KOPT-K1 (cell line): ENCODE results near the gene MS4A2.
"Not testable (repeated sequence)": the region's sequence is repeated elsewhere in the genome, so short reads cannot be mapped to it uniquely, and the experiment has no call there.

Experiments used
- H3K27ac ChIP-seq: fragments of 200-600 bp; sonication (generic); 2 replicates; pipeline ENCODE4 v1.5.1; 2016; ENCODE audit warnings: antibody characterized with exemption, mild to moderate bottlenecking, low read depth, low read length; ENCODE audit not compliant: poor library complexity, severe bottlenecking
- H3K36me3 ChIP-seq: fragments of 200-600 bp; sonication (generic); 2 replicates; pipeline ENCODE4 v1.5.1; 2017; ENCODE audit warnings: antibody characterized with exemption, mild to moderate bottlenecking, low read length, moderate library complexity; ENCODE audit not compliant: insufficient read depth
- H3K9me3 ChIP-seq: fragments of 200-600 bp; sonication (generic); 2 replicates; pipeline ENCODE4 v1.5.1; 2017; ENCODE audit warnings: antibody characterized with exemption, low read length, mild to moderate bottlenecking; ENCODE audit not compliant: insufficient read depth, poor library complexity, severe bottlenecking

Gene MS4A2

GRCh38 chr11:60122414-60123036, 34.1 kb downstream of the MS4A2 start:
- Histone ChIP-seq H3K36me3 (no peaks in the 10 kb centered on the region), H3K9me3 (no peaks in the 10 kb centered on the region), H3K27ac (no peak overlapping the region)

GRCh38 chr11:60124802-60125432, 36.5 kb downstream of the MS4A2 start:
- no peak overlapping the region for H3K27ac ChIP-seq

DNA sequence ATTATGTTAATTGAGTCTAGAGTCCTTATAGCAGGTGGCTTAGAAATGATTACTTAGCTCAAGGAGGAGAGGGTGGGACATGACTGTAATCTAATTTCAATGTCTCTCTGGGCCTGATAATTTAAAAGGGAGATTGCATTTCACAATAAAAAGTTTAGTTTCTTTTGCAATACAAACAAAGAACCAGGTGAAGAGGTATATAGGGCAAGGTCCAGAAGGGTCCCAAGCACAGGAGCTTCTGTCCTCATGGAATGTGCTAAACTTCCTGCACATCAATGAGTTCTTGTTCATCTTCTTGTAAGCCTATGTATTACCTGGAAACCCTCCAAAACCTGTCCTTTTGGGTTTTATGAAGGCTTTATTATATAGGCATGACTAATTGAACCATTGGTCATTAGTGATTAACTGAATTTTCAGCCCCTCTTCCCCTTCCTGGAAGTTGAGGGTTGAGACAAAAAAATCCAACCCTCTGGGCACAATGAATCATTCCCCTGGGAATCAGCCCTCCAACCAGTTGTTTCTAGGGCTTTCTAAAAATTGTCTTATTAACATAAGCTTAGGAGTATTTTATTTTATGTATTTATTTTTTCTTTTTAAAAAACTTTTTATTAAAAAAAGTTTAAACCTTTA, 37.6 kb downstream of the MS4A2 start:
- Histone ChIP-seq H3K9me3 (no peaks in the 10 kb centered on the region), H3K27ac (no peak overlapping the region), H3K36me3 (no peaks in the 10 kb centered on the region)

More at GRCh38 chr11:60124802-60125432, 36.5 kb downstream of the MS4A2 start:
- Histone ChIP-seq H3K36me3 (no peaks in the 10 kb centered on the region), H3K9me3 (no peaks in the 10 kb centered on the region)

DNA sequence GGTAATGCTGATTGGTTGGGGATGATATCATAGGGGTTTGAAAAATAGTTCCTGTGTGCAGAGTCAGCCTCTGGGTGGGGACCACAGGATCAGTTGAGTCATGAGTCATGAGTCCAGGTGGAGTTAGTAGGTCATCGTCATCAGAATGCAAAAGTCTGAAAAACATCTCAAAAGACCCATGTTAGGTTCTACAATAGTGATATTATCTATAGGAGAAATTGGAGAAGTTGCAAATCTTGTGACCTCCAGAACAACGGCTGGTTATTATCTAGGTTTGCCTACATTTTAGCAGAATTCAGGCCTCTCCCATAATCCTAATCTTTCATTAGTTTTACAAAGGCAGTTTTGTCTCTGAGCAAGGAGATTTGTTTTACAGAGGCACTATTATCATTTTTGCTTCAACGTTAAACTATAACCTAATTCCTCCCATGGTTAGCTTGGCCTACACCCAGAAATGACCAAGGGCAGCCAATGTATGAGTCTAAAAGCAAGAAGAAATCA, 38.9 kb downstream of the MS4A2 start:
- H3K36me3 ChIP-seq, result no peaks in the 10 kb centered on the region
- no peaks in the 10 kb centered on the region for H3K9me3 ChIP-seq
- H3K27ac ChIP-seq, result no peak overlapping the region

DNA sequence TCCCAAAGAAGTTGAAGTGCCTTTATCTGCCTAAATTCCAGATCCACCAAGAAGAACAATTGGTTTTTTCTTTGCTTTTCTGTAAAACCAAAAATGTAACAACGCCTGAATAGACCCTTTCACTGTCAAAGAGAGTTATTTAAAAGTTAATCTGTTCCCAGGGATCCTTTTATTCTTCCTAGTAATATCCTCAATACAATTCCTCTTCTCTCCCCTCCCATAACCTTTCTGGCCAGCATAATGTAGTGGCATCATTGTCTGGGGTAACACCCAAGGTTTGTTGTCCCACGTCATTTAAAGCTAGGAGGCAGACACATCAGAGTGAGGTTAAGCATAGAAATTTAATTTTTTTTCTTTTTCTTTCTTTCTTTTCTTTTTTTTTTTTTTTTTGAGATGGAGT, 39.9 kb downstream of the MS4A2 start:
- no peaks in the 10 kb centered on the region for H3K36me3 ChIP-seq
- H3K27ac ChIP-seq, result no peak overlapping the region
- no peaks in the 10 kb centered on the region for H3K9me3 ChIP-seq

GRCh38 chr11:60128866-60129265, 40.4 kb downstream of the MS4A2 start:
- H3K9me3 ChIP-seq, H3K27ac ChIP-seq, H3K36me3 ChIP-seq: not testable (repeated sequence)

DNA sequence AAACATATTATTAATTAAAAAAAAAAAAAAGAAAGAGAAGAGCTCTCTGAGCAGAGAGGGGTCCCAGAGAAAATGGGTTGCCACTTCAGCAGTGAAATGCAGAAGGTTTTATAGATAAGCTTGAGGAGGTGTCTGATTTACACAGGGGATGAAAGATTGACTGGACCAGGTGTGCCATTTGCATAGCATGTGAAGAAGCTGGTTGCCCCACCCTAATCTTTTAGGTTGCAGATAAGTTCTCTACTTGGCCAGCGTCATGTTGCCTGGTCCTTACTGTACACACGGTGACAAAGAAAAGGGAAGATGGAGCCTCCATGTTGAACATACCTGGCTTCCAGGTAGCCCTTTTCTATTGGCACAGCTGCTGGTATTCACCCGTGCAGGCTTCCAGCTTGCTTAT, 41.4 kb downstream of the MS4A2 start:
- Histone ChIP-seq H3K9me3 (peaks cover 6% of the 10 kb centered on the region), H3K27ac (no peak overlapping the region)

DNA sequence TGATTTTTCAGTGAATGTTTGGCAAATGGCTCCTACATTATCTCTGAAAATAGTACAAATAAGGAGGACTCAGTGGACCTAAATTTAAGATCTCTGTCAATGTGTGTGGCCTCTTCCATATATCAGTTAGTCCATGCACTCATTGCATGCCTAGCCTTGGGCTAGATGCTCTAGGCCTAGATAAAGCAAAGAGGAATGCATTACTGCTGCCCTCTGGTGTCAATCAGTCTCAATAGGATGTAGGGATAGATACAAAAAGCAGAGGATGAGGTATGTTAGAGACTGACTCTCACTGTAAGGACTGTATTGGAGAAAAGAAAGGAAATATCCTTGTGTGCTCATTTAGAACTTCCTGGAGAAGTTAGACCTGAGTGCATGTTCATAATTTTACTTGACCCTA, 42.0 kb downstream of the MS4A2 start:
- Histone ChIP-seq H3K9me3 (peaks cover 6% of the 10 kb centered on the region), H3K36me3 (no peaks in the 10 kb centered on the region), H3K27ac (no peak overlapping the region)

More for the DNA sequence above, 41.4 kb downstream of the MS4A2 start:
- no peaks in the 10 kb centered on the region for H3K36me3 ChIP-seq

DNA sequence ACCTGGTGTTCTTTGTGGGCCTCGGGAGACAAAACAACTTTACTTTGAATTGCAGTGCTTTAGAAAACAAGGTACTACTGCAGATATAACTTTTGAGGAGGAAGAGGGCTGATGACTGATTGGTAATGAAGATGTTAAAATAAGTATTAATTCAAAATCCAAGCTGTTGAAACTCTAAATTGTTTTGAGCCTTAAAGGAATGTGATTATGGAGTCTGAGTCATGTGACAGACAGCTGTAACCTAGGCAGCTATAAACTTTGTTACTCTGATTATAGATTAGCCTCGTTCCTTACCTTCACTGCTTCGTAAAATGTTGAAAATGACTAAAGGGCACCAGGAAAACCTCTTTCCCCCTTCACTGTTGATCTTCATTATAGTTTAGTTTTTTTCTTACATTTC, 43.4 kb downstream of the MS4A2 start:
- peaks cover 6% of the 10 kb centered on the region for H3K9me3 ChIP-seq
- H3K36me3 ChIP-seq, result no peaks in the 10 kb centered on the region
- H3K27ac ChIP-seq, result no peak overlapping the region

DNA sequence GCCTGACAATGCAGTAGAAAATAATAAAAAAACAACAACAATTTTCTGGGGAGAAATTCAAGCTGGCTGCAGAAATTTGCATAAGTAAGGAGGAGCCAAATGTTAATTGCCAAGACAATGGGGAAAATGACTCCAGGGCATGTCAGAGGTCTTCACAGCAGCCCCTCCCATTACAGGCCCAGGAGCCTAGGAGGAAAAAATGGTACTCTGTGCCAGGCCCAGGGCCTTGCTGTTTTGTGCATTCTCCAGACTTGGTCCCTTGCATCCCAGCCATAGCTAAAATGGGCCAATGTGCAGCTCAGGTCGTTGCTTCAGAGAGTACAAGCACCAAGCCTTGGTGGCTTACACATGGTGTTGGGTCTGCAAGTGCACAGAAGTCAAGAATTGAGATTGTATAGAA, 45.5 kb downstream of the MS4A2 start:
- Histone ChIP-seq H3K9me3 (peaks cover 6% of the 10 kb centered on the region), H3K27ac (no peak overlapping the region), H3K36me3 (no peaks in the 10 kb centered on the region)

DNA sequence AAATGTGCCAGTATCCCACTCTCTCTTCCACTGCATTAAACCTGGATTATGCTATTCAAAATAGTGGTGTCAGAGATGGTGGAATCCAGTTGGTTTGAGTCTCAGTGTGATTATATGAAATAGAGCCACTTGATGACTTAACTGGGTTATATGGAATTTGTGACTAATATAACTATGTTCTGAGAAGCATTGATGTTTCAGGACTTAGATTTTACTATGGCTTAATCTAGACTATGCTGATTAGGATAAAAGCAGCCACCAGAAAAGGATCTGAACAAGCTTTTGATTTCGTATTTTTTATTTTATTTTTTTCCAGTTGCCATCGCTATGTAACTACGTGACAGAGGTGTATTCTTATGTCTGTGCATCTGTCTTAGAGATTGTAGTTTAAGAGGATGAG, 55.3 kb downstream of the MS4A2 start:
- Histone ChIP-seq H3K9me3 (no peaks in the 10 kb centered on the region), H3K27ac (no peak overlapping the region)

GRCh38 chr11:60145677-60146076, 57.2 kb downstream of the MS4A2 start:
- Histone ChIP-seq H3K9me3 (no peaks in the 10 kb centered on the region), H3K36me3 (no peaks in the 10 kb centered on the region), H3K27ac (no peak overlapping the region)

More for the DNA sequence above, 55.3 kb downstream of the MS4A2 start:
- H3K36me3 ChIP-seq, result no peaks in the 10 kb centered on the region
